ENCODE results near the gene CFAP141. TPM values are rescaled to one million over a fixed set of nuclear protein-coding genes. Genes with fewer than 3 reads are reported as not detected.
"Not testable (repeated sequence)": the region's sequence is repeated elsewhere in the genome, so short reads cannot be mapped to it uniquely, and the experiment has no call there.

CFAP141 gene
- polyA plus RNA-seq, 3 donors, result not detected

GRCh38 chr1:154237435-154237834, 31.3 kb upstream of the CFAP141 start:
- H3K27me3 Mint-ChIP-seq (ENCODE audit: low read depth in 3 of 3), result no peaks in the 10 kb centered on the region
- 100% methylated on average over 1 of the region's 2 CpGs for WGBS (ENCODE audit: insufficient coverage)
- intact Hi-C loops (cut with micrococcal nuclease), result no loop called here
- Histone ChIP-seq H4K20me1 (ENCODE audit: insufficient read depth, low read length) (peaks cover 73% of the 10 kb centered on the region), H3K36me3 (replicated peaks in 1 of 2; ENCODE audit: control insufficient read depth in 1 of 2, insufficient read depth in 2 of 2, low read length in 2 of 2) (peaks cover 95 to 99% of the 10 kb centered on the region in 2 donors), H3K9me3 (replicated peaks in 1 of 2; ENCODE audit: control insufficient read depth in 1 of 2, insufficient read depth in 1 of 2, low read length in 2 of 2) (no peaks in the 10 kb centered on the region), H3K79me2 (ENCODE audit: insufficient read depth, low read length) (peaks cover 74% of the 10 kb centered on the region), H3K4me3 (replicated peaks in 1 of 3; ENCODE audit: low read depth in 2 of 3, low read length in 3 of 3) (no peak overlapping the region), H3K4me1 (ENCODE audit: control insufficient read depth in 1 of 2, insufficient read depth in 2 of 2, low read length in 2 of 2) (no peaks in the 10 kb centered on the region), H3K9ac (ENCODE audit: insufficient read depth, low read length, poor library complexity, severe bottlenecking) (no peak overlapping the region), H2AFZ (ENCODE audit: insufficient read depth, low read depth, low read length, poor library complexity, severe bottlenecking) (no peak overlapping the region), H3K27ac (ENCODE audit: low read depth in 1 of 2, low read length in 2 of 2) (no peak overlapping the region), H3K27me3 (ENCODE audit: control insufficient read depth in 2 of 2, insufficient read depth in 2 of 2, low read length in 2 of 2) (no peaks in the 10 kb centered on the region), H3K4me2 (replicated peaks; ENCODE audit: extremely low read depth, low read length, poor library complexity, severe bottlenecking) (no peak overlapping the region)
- H3K9me3 Mint-ChIP-seq, result no peaks in the 10 kb centered on the region
- DNase-seq, result no peak
- no peaks in the 10 kb centered on the region for H3K4me1 Mint-ChIP-seq
- H3K36me3 Mint-ChIP-seq, result peaks cover 83 to 99% of the 10 kb centered on the region in 2 donors
- no peak for TF ChIP-seq CTCF (IDR thresholded peaks at IDR 0.05)
- peak overlapping the region in 1 of 7 donors; percentile 22 for H3K27ac Mint-ChIP-seq
- no peak overlapping the region for H3K4me3 Mint-ChIP-seq

- Mint-ChIP-seq H3K27me3 (ENCODE audit: low read depth in 3 of 3) (no peaks in the 10 kb centered on the region), H3K4me3 (no peak overlapping the region), H3K27ac (no peak overlapping the region), H3K9me3 (no peaks in the 10 kb centered on the region), H3K36me3 (peaks cover 83 to 99% of the 10 kb centered on the region in 2 donors), H3K4me1 (no peaks in the 10 kb centered on the region)
- Histone ChIP-seq H3K36me3 (replicated peaks in 1 of 2; ENCODE audit: control insufficient read depth in 1 of 2, insufficient read depth in 2 of 2, low read length in 2 of 2) (peaks cover 93 to 99% of the 10 kb centered on the region in 2 donors), H3K4me3 (replicated peaks in 1 of 3; ENCODE audit: low read depth in 2 of 3, low read length in 3 of 3) (no peak overlapping the region), H2AFZ (ENCODE audit: insufficient read depth, low read depth, low read length, poor library complexity, severe bottlenecking) (no peak overlapping the region), H4K20me1 (ENCODE audit: insufficient read depth, low read length) (peaks cover 76% of the 10 kb centered on the region), H3K9me3 (replicated peaks in 1 of 2; ENCODE audit: control insufficient read depth in 1 of 2, insufficient read depth in 1 of 2, low read length in 2 of 2) (no peaks in the 10 kb centered on the region), H3K4me1 (ENCODE audit: control insufficient read depth in 1 of 2, insufficient read depth in 2 of 2, low read length in 2 of 2) (no peaks in the 10 kb centered on the region), H3K9ac (ENCODE audit: insufficient read depth, low read length, poor library complexity, severe bottlenecking) (no peak overlapping the region), H3K27me3 (ENCODE audit: control insufficient read depth in 2 of 2, insufficient read depth in 2 of 2, low read length in 2 of 2) (no peaks in the 10 kb centered on the region), H3K4me2 (replicated peaks; ENCODE audit: extremely low read depth, low read length, poor library complexity, severe bottlenecking) (no peak overlapping the region), H3K79me2 (ENCODE audit: insufficient read depth, low read length) (peaks cover 79% of the 10 kb centered on the region), H3K27ac (ENCODE audit: low read depth in 1 of 2, low read length in 2 of 2) (no peak overlapping the region)
- TF ChIP-seq CTCF (IDR thresholded peaks at IDR 0.05), result no peak
- intact Hi-C loops (cut with micrococcal nuclease), result no loop called here
- WGBS (ENCODE audit: insufficient coverage), result no CpG with 5 or more reads among the region's 4 CpGs
- DNase-seq, result no peak
These were observed 30.7 kb upstream of the CFAP141 start for GRCh38 chr1:154236855-154237254.

GRCh38 chr1:154233127-154233526, 27.0 kb upstream of the CFAP141 start:
- peaks cover 81 to 93% of the 10 kb centered on the region in 2 donors for H3K36me3 Mint-ChIP-seq

More at GRCh38 chr1:154233127-154233526, 27.0 kb upstream of the CFAP141 start:
- H2AFZ ChIP-seq (ENCODE audit: insufficient read depth, low read depth, low read length, poor library complexity, severe bottlenecking); H3K27me3 Mint-ChIP-seq (ENCODE audit: low read depth in 3 of 3); intact Hi-C loops (cut with micrococcal nuclease); H3K4me1 ChIP-seq (ENCODE audit: control insufficient read depth in 1 of 2, insufficient read depth in 2 of 2, low read length in 2 of 2); H3K4me3 Mint-ChIP-seq; H3K4me1 Mint-ChIP-seq; H3K4me2 ChIP-seq (replicated peaks; ENCODE audit: extremely low read depth, low read length, poor library complexity, severe bottlenecking); H3K4me3 ChIP-seq (replicated peaks in 1 of 3; ENCODE audit: low read depth in 2 of 3, low read length in 3 of 3); H3K9me3 Mint-ChIP-seq; H3K27ac ChIP-seq (ENCODE audit: low read depth in 1 of 2, low read length in 2 of 2); H3K9ac ChIP-seq (ENCODE audit: insufficient read depth, low read length, poor library complexity, severe bottlenecking); DNase-seq; H3K27me3 ChIP-seq (ENCODE audit: control insufficient read depth in 2 of 2, insufficient read depth in 2 of 2, low read length in 2 of 2); H3K9me3 ChIP-seq (replicated peaks in 1 of 2; ENCODE audit: control insufficient read depth in 1 of 2, insufficient read depth in 1 of 2, low read length in 2 of 2): not testable (repeated sequence)
- peaks cover 85% of the 10 kb centered on the region for H3K79me2 ChIP-seq (ENCODE audit: insufficient read depth, low read length)
- 94% methylated on average over 6 of the region's 12 CpGs for WGBS (ENCODE audit: insufficient coverage)
- peak overlapping the region in 3 of 7 donors; percentile 27 to 71 (median 32) for H3K27ac Mint-ChIP-seq
- peaks cover 96 to 99% of the 10 kb centered on the region in 2 donors for H3K36me3 ChIP-seq (replicated peaks in 1 of 2; ENCODE audit: control insufficient read depth in 1 of 2, insufficient read depth in 2 of 2, low read length in 2 of 2)
- peaks cover 74% of the 10 kb centered on the region for H4K20me1 ChIP-seq (ENCODE audit: insufficient read depth, low read length)

Measured in CD14-positive monocyte (primary cell).